AG04450 (cell line): ENCODE results near the gene NUP107. TPM values are rescaled to one million over a fixed set of nuclear protein-coding genes. Genes with fewer than 3 reads are reported as not detected.

ENCODE experiments used
- CTCF ChIA-PET: fragments of 300-600, 350-600 bp; formaldehyde crosslinking; extraction: SDS; loops from one replicate; lab custom pipeline; 2022; ENCODE audit warnings: antibody characterized with exemption, inconsistent platforms; lab: Charles Lee
- POLR2A ChIA-PET: fragments of 350-600 bp; formaldehyde crosslinking; extraction: SDS; loops from one replicate; lab custom pipeline; 2021; ENCODE audit warnings: antibody characterized with exemption, inconsistent platforms; lab: Yijun Ruan, JAX
- DNase-seq: peaks from one replicate; pipeline ENCODE4 v3.0.0-alpha.2; 2011; ENCODE audit warnings: low read depth, low spot score
- H3K27ac ChIP-seq: one replicate; pipeline ENCODE4 v1.5.1; 2012; ENCODE audit warnings: low read depth, low read length, control low read depth
- H3K27me3 ChIP-seq: one replicate; pipeline ENCODE4 v1.6.0; 2012; ENCODE audit warnings: low read length; ENCODE audit not compliant: control insufficient read depth, insufficient read depth
- H3K4me3 ChIP-seq: 2 replicates; pipeline ENCODE4 v1.5.1; 2011; ENCODE audit warnings: mild to moderate bottlenecking, low read depth, low read length, control low read depth
- H3K9me3 ChIP-seq: 2 replicates; pipeline ENCODE4 v1.5.1; 2012; ENCODE audit warnings: low read length; ENCODE audit not compliant: control insufficient read depth, insufficient read depth
- CTCF ChIP-seq: IDR thresholded peaks from 2 replicates; pipeline ENCODE4 v1.5.1; 2011; ENCODE audit warnings: low read depth, low read length, control low read depth, inconsistent platforms
- polyA plus RNA-seq: library from polyadenylated mRNA; depleted of rRNA; stranded (reverse); fragments of >200 nt; gene quantifications from 2 replicates; pipeline ENCODE4 v1.2.3, GENCODE V29; 2011

Gene NUP107
- polyA plus RNA-seq, 1 experiment = 46.7 TPM

- no peak for TF ChIP-seq CTCF
- DNase-seq = no peak
- no peaks in the 10 kb centered on the region for H3K27me3 ChIP-seq
- CTCF ChIA-PET = no interaction called here
- H3K4me3 ChIP-seq = no peak overlapping the region
- H3K27ac ChIP-seq = no peak overlapping the region
- no peaks in the 10 kb centered on the region for H3K9me3 ChIP-seq
- POLR2A ChIA-PET = no interaction called here
These were observed 83.2 kb downstream of the NUP107 start for GRCh38 chr12:68769941-68770340.

- ChIA-PET CTCF (interaction anchor here (0.5 kb wide), 1 partner anchor 32 kb away, joined by 3 read pairs; no protein-coding TSS in a partner anchor), POLR2A (no interaction called here)
- Histone ChIP-seq H3K27ac (no peak overlapping the region), H3K9me3 (no peaks in the 10 kb centered on the region), H3K4me3 (no peak overlapping the region), H3K27me3 (no peaks in the 10 kb centered on the region)
- no peak for TF ChIP-seq CTCF
- DNase-seq = no peak
These were observed 84.6 kb downstream of the NUP107 start for GRCh38 chr12:68771223-68771925.

GRCh38 chr12:68772714-68773113, 85.9 kb downstream of the NUP107 start:
- POLR2A ChIA-PET = interaction anchor here (0.6 kb wide), 1 partner anchor 10 kb away, joined by 3 read pairs; no protein-coding TSS in a partner anchor
- CTCF ChIA-PET = interaction anchor here (1.1 kb wide), 1 partner anchor 35 kb away, joined by 3 read pairs; the partner anchor contains the start of gene MDM2

GRCh38 chr12:68773582-68773981, 86.8 kb downstream of the NUP107 start:
- POLR2A ChIA-PET = interaction anchor here (0.6 kb wide), 1 partner anchor 10 kb away, joined by 3 read pairs; no protein-coding TSS in a partner anchor
- CTCF ChIA-PET = interaction anchor here (1.1 kb wide), 1 partner anchor 34 kb away, joined by 3 read pairs; the partner anchor contains the start of gene MDM2
- DNase-seq = no peak
- Histone ChIP-seq H3K27me3 (no peaks in the 10 kb centered on the region), H3K9me3 (no peaks in the 10 kb centered on the region), H3K4me3 (no peak overlapping the region), H3K27ac (no peak overlapping the region)
- TF ChIP-seq CTCF = no peak

More at GRCh38 chr12:68772714-68773113, 85.9 kb downstream of the NUP107 start:
- TF ChIP-seq CTCF = no peak
- H3K9me3 ChIP-seq = no peaks in the 10 kb centered on the region
- H3K27ac ChIP-seq = no peak overlapping the region
- H3K27me3 ChIP-seq = no peaks in the 10 kb centered on the region
- no peak for DNase-seq
- no peak overlapping the region for H3K4me3 ChIP-seq

GRCh38 chr12:68775121-68775630, 88.4 kb downstream of the NUP107 start:
- no peak for TF ChIP-seq CTCF
- Histone ChIP-seq H3K9me3 (no peaks in the 10 kb centered on the region), H3K27ac (no peak overlapping the region), H3K4me3 (no peak overlapping the region), H3K27me3 (no peaks in the 10 kb centered on the region)
- no peak for DNase-seq
- CTCF ChIA-PET = no interaction called here
- POLR2A ChIA-PET = no interaction called here
